K562 (cell line): Measurements from ENCODE around the gene SLK.

Experiments
- HNRNPUL1 ChIP-seq: fragments of 200-400 bp; formaldehyde crosslinking; IDR thresholded peaks from 2 replicates; pipeline ENCODE4 v1.6.1; 2017; ENCODE audit warnings: low read length
- TEAD4 ChIP-seq, 2 experiments: sonication (generic) in 1 of 2; formaldehyde crosslinking in 1 of 2; IDR thresholded peaks; 2 replicates each; pipeline versions ENCODE4 v1.6.1 to v1.8.0; 2012 to 2022; ENCODE audit warnings: borderline replicate concordance in 1 of 2, inconsistent platforms in 1 of 2, low read length in 1 of 2, mild to moderate bottlenecking in 1 of 2, missing genetic modification reagents in 1 of 2
- ZNF24 ChIP-seq: fragments of 450-650 bp; IDR thresholded peaks from 2 replicates; pipeline ENCODE4 v1.6.1; 2016
- ZNF507 ChIP-seq: conservative IDR thresholded peaks from 2 replicates; pipeline ENCODE4 v1.6.1; 2017; ENCODE audit warnings: missing genetic modification characterization, missing compliant biosample characterization
- TF ChIP-seq, protein P1 (sequence below), 3 experiments: IDR thresholded peaks in 2 of 3; conservative IDR thresholded peaks in 1 of 3; 2 replicates each; pipeline ENCODE4 v1.5.1; 2011 to 2012; ENCODE audit warnings: low read length in 3 of 3, mild to moderate bottlenecking in 3 of 3, control low read depth in 2 of 3, improper control_type of control experiment in 1 of 3, inconsistent platforms in 1 of 3, low read depth in 1 of 3, mixed read lengths in 1 of 3, moderate library complexity in 1 of 3; ENCODE audit not compliant: insufficient read depth in 2 of 3
- TF ChIP-seq, protein P2 (sequence below): sonication (generic); formaldehyde crosslinking; IDR thresholded peaks from 2 replicates; pipeline ENCODE4 v1.8.0; 2022; ENCODE audit warnings: mild to moderate bottlenecking, low read depth, missing genetic modification reagents

DNA sequence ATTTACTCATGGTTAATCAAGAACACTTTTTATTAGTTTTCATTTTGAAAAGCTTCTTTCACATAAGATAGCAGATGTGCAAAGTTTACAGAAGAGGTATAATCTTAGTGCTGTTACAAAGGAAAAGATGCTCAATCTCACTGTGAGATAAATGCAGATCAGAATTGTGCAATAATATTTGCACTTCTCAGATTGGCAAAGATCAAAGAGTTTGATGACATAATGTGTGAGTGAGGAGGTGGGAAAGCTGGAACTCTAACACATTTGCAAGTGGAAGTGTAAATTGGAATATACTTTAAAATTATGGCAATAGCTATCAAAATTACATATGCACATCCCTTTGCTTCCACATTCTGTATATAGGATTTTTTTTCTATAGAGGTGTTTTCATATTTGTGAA lies 27.4 kb upstream of the SLK start:
- TF ChIP-seq TEAD4 (IDR thresholded peaks at IDR 0.05; ENCODE audit: low read length): no peak
- no peak for TF ChIP-seq TEAD4 (CRISPR knock-in tag; IDR thresholded peaks at IDR 0.05; ENCODE audit: borderline replicate concordance)
- TF ChIP-seq, protein P1, sequence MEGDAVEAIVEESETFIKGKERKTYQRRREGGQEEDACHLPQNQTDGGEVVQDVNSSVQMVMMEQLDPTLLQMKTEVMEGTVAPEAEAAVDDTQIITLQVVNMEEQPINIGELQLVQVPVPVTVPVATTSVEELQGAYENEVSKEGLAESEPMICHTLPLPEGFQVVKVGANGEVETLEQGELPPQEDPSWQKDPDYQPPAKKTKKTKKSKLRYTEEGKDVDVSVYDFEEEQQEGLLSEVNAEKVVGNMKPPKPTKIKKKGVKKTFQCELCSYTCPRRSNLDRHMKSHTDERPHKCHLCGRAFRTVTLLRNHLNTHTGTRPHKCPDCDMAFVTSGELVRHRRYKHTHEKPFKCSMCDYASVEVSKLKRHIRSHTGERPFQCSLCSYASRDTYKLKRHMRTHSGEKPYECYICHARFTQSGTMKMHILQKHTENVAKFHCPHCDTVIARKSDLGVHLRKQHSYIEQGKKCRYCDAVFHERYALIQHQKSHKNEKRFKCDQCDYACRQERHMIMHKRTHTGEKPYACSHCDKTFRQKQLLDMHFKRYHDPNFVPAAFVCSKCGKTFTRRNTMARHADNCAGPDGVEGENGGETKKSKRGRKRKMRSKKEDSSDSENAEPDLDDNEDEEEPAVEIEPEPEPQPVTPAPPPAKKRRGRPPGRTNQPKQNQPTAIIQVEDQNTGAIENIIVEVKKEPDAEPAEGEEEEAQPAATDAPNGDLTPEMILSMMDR (IDR thresholded peaks at IDR 0.05 in 2 of 3, conservative IDR thresholded peaks at IDR 0.05 in 1 of 3; ENCODE audit: insufficient read depth in 2 of 3, low read depth in 1 of 3, low read length in 3 of 3): no peak
- no peak for TF ChIP-seq HNRNPUL1
- no peak for TF ChIP-seq ZNF507 (tag)
- no peak for TF ChIP-seq ZNF24
- TF ChIP-seq, protein P2, sequence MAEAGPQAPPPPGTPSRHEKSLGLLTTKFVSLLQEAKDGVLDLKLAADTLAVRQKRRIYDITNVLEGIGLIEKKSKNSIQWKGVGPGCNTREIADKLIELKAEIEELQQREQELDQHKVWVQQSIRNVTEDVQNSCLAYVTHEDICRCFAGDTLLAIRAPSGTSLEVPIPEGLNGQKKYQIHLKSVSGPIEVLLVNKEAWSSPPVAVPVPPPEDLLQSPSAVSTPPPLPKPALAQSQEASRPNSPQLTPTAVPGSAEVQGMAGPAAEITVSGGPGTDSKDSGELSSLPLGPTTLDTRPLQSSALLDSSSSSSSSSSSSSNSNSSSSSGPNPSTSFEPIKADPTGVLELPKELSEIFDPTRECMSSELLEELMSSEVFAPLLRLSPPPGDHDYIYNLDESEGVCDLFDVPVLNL: no peak
